OCI-LY7 (cell line): Measurements from ENCODE around the gene PRLH. TPM values are rescaled to one million over a fixed set of nuclear protein-coding genes. Genes with fewer than 3 reads are reported as not detected.

ENCODE experiments used
- BruUV-seq: library from RNA; stranded (reverse); fragments of 400-500 nt; replicated peaks from 2 replicates; lab custom pipeline; 2021; lab: Mats Ljungman, UMichigan
- CTCF ChIA-PET: fragments of 300-600 bp; sonication (Branson Sonifier 250); formaldehyde crosslinking; loops from one replicate; lab custom pipeline; 2022; ENCODE audit warnings: antibody characterized with exemption; ENCODE audit not compliant: unreplicated experiment; lab: Charles Lee
- POLR2A ChIA-PET: fragments of 300-600 bp; sonication (Branson Sonifier 250); formaldehyde crosslinking; loops from one replicate; lab custom pipeline; 2022; ENCODE audit warnings: antibody characterized with exemption; lab: Charles Lee
- DNase-seq: peaks from one replicate; pipeline ENCODE4 v3.0.0-alpha.2; 2015; ENCODE audit warnings: low spot score
- H2AFZ ChIP-seq: fragments of 200-600 bp; sonication (generic), shearing (Covaris generic); 2 replicates; pipeline ENCODE4 v1.6.1; 2014; ENCODE audit warnings: mild to moderate bottlenecking, antibody characterized with exemption, low read length, moderate library complexity
- H3K27ac ChIP-seq: fragments of 200-600 bp; sonication (generic); 2 replicates; pipeline ENCODE4 v1.5.1; 2014; ENCODE audit warnings: mixed run types, low read depth, mild to moderate bottlenecking, moderate library complexity, low read length, inconsistent platforms; ENCODE audit not compliant: poor library complexity, severe bottlenecking
- H3K36me3 ChIP-seq: fragments of 200-600 bp; sonication (generic); 2 replicates; pipeline ENCODE4 v1.6.1; 2014; ENCODE audit warnings: mild to moderate bottlenecking, antibody characterized with exemption, low read length, moderate library complexity, mixed read lengths; ENCODE audit not compliant: insufficient read depth
- H3K4me1 ChIP-seq: fragments of 200-600 bp; sonication (generic); 2 replicates; pipeline ENCODE4 v1.5.1; 2014; ENCODE audit warnings: mild to moderate bottlenecking, low read length; ENCODE audit not compliant: insufficient read depth, poor library complexity, severe bottlenecking
- H3K4me2 ChIP-seq: fragments of 200-600 bp; sonication (generic); 2 replicates; pipeline ENCODE4 v1.6.1; 2014; ENCODE audit warnings: mild to moderate bottlenecking, low read length
- H3K4me3 ChIP-seq: fragments of 200-600 bp; sonication (generic); 2 replicates; pipeline ENCODE4 v1.5.1; 2014; ENCODE audit warnings: mild to moderate bottlenecking, low read depth, low read length; ENCODE audit not compliant: poor library complexity, severe bottlenecking
- H3K79me2 ChIP-seq: fragments of 200-600 bp; sonication (generic); 2 replicates; pipeline ENCODE4 v1.6.1; 2016; ENCODE audit warnings: low read depth, mild to moderate bottlenecking, low read length, moderate library complexity, mixed read lengths; ENCODE audit not compliant: insufficient read depth
- H3K9me2 ChIP-seq: fragments of 200-600 bp; sonication (generic); 2 replicates; pipeline ENCODE4 v1.6.1; 2016; ENCODE audit warnings: mild to moderate bottlenecking, low read length, mixed read lengths; ENCODE audit not compliant: insufficient read depth
- H3K9me3 ChIP-seq: fragments of 200-600 bp; sonication (generic); 2 replicates; pipeline ENCODE4 v1.6.1; 2014; ENCODE audit warnings: mild to moderate bottlenecking, mixed run types, low read length, mixed read lengths
- H4K20me1 ChIP-seq: fragments of 200-600 bp; sonication (generic); 2 replicates; pipeline ENCODE4 v1.6.1; 2014; ENCODE audit warnings: mild to moderate bottlenecking, antibody characterized with exemption, low read length, moderate library complexity, mixed read lengths; ENCODE audit not compliant: insufficient read depth
- CTCF ChIP-seq: fragments of 200-600 bp; sonication (generic); conservative IDR thresholded peaks from 2 replicates; pipeline ENCODE4 v1.5.1; 2014; ENCODE audit warnings: mild to moderate bottlenecking, antibody characterized with exemption, low read length, moderate library complexity, mixed read lengths
- EZH2phosphoT487 ChIP-seq: fragments of 200-600 bp; sonication (generic); IDR thresholded peaks from 2 replicates; pipeline ENCODE4 v1.6.1; 2018; ENCODE audit warnings: low read depth, borderline replicate concordance, mild to moderate bottlenecking, mixed run types, antibody characterized with exemption, low read length, moderate library complexity, mixed read lengths
- intact Hi-C: fragments of 100-400 bp; cut with micrococcal nuclease; formaldehyde crosslinking; loops from one replicate; pipeline ENCODE4 v1.10.0; 2022; ENCODE audit not compliant: unreplicated experiment
- total RNA-seq, 2 experiments: library from RNA; depleted of rRNA in 1 of 2; stranded (reverse); fragments of >200 nt in 1 of 2; shearing (Covaris generic) in 1 of 2; gene quantifications; 2 replicates each; pipeline ENCODE4 v1.2.3, GENCODE V29; 2014 to 2022

The PRLH gene
- total RNA-seq, 2 experiments from 2014 or later = not detected

- intact Hi-C loops = no loop called here
- POLR2A ChIA-PET = no interaction called here
- no peak overlapping the region for H2AFZ ChIP-seq
- H3K79me2 ChIP-seq = no peaks in the 10 kb centered on the region
- CTCF ChIA-PET = no interaction called here
- H3K4me3 ChIP-seq = no peak overlapping the region
- no peak overlapping the region for H3K4me2 ChIP-seq
- no TSS peak for BruUV-seq
- TF ChIP-seq EZH2phosphoT487 (no peak), CTCF (no peak)
- H3K9me3 ChIP-seq = no peaks in the 10 kb centered on the region
- no peak overlapping the region for H3K27ac ChIP-seq
- H3K4me1 ChIP-seq = peaks cover 32% of the 10 kb centered on the region
- H3K9me2 ChIP-seq = no peaks in the 10 kb centered on the region
- no peak for DNase-seq
- H3K36me3 ChIP-seq = no peaks in the 10 kb centered on the region
- H4K20me1 ChIP-seq = no peaks in the 10 kb centered on the region
Observed at GRCh38 chr2:237517990-237518389, 48.4 kb upstream of the PRLH start.

- no peak overlapping the region for H3K4me2 ChIP-seq
- intact Hi-C loops = no loop called here
- POLR2A ChIA-PET = interaction anchor here (0.5 kb wide), 1 partner anchor 434 kb away, joined by 3 read pairs; the partner anchor contains the start of gene COPS8
Observed at GRCh38 chr2:237519506-237520245, 46.7 kb upstream of the PRLH start.

More at GRCh38 chr2:237519506-237520245, 46.7 kb upstream of the PRLH start:
- H3K4me1 ChIP-seq = peaks cover 15% of the 10 kb centered on the region
- H3K9me3 ChIP-seq = no peaks in the 10 kb centered on the region
- no peaks in the 10 kb centered on the region for H3K36me3 ChIP-seq
- TF ChIP-seq CTCF (no peak), EZH2phosphoT487 (no peak)
- H3K4me3 ChIP-seq = no peak overlapping the region
- no peaks in the 10 kb centered on the region for H3K9me2 ChIP-seq
- no TSS peak for BruUV-seq
- H4K20me1 ChIP-seq = no peaks in the 10 kb centered on the region
- H2AFZ ChIP-seq = no peak overlapping the region
- DNase-seq = no peak
- H3K79me2 ChIP-seq = no peaks in the 10 kb centered on the region
- CTCF ChIA-PET = no interaction called here
- no peak overlapping the region for H3K27ac ChIP-seq
